H1 (cell line): ENCODE measurements around the gene NUCB1. TPM values are rescaled to one million over a fixed set of nuclear protein-coding genes. Genes with fewer than 3 reads are reported as not detected.

Experiments used
- ATF3 ChIP-seq: IDR thresholded peaks from 2 replicates; pipeline ENCODE4 v1.6.1; 2011; ENCODE audit warnings: low read depth, mild to moderate bottlenecking, low read length; ENCODE audit not compliant: insufficient read depth
- CBX5 ChIP-seq: fragments of 300-800, 300-1000 bp; sonication (generic); IDR thresholded peaks from 2 replicates; pipeline ENCODE4 v1.7.1; 2016; ENCODE audit warnings: antibody characterized with exemption, low read length, low read depth
- CHD2 ChIP-seq: IDR thresholded peaks from 2 replicates; pipeline ENCODE4 v1.6.1; 2012; ENCODE audit warnings: low read length, improper control_type of control experiment
- CTCF ChIP-seq, 3 experiments: IDR thresholded peaks; 1 replicate in 2 of 3; 2 replicates in 1 of 3; pipeline versions ENCODE4 v1.5.1 to v1.6.1; 2011; ENCODE audit warnings: low read length in 3 of 3, mild to moderate bottlenecking in 3 of 3, inconsistent platforms in 2 of 3, low read depth in 1 of 3, moderate library complexity in 1 of 3; ENCODE audit not compliant: insufficient read depth in 1 of 3; ENCODE audit errors: control extremely low read depth in 1 of 3
- EGR1 ChIP-seq: IDR thresholded peaks from 2 replicates; pipeline ENCODE4 v1.6.1; 2011; ENCODE audit warnings: low read depth, low read length, borderline replicate concordance
- EP300 ChIP-seq, 2 experiments: IDR thresholded peaks; 1 replicate in 1 of 2; 2 replicates in 1 of 2; pipeline ENCODE4 v1.6.1; 2011 to 2012; ENCODE audit warnings: low read depth in 2 of 2, low read length in 2 of 2, mild to moderate bottlenecking in 2 of 2, borderline replicate concordance in 1 of 2, inconsistent platforms in 1 of 2, moderate library complexity in 1 of 2
- HDAC2 ChIP-seq, 2 experiments: fragments of 300-600 bp in 1 of 2; sonication (generic) in 1 of 2; IDR thresholded peaks; 2 replicates each; pipeline ENCODE4 v1.6.1; 2011 to 2012; ENCODE audit warnings: low read depth in 2 of 2, low read length in 2 of 2, mild to moderate bottlenecking in 2 of 2, moderate library complexity in 2 of 2, borderline replicate concordance in 1 of 2, inconsistent platforms in 1 of 2
- HDAC6 ChIP-seq: IDR thresholded peaks from one replicate; pipeline ENCODE4 v1.7.1; 2012; ENCODE audit warnings: low read depth, mild to moderate bottlenecking, inconsistent platforms, low read length, moderate library complexity
- JUN ChIP-seq: IDR thresholded peaks from 2 replicates; pipeline ENCODE4 v1.6.1; 2011; ENCODE audit warnings: low read depth, mild to moderate bottlenecking, improper control_type of control experiment, low read length
- NRF1 ChIP-seq: IDR thresholded peaks from 2 replicates; pipeline ENCODE4 v1.6.1; 2011; ENCODE audit warnings: mild to moderate bottlenecking, low read depth, low read length, improper control_type of control experiment
- POLR2AphosphoS5 ChIP-seq: IDR thresholded peaks from 2 replicates; pipeline ENCODE4 v1.6.1; 2011; ENCODE audit warnings: low read depth, low read length
- RNF2 ChIP-seq: fragments of 200-900, 300-1000 bp; sonication (generic); IDR thresholded peaks from 2 replicates; pipeline ENCODE4 v1.7.1; 2016; ENCODE audit warnings: borderline replicate concordance, low read depth, mild to moderate bottlenecking, antibody characterized with exemption, low read length; ENCODE audit not compliant: poor library complexity, severe bottlenecking; ENCODE audit errors: missing control alignments
- RXRA ChIP-seq: IDR thresholded peaks from 2 replicates; pipeline ENCODE4 v1.6.1; 2011; ENCODE audit warnings: low read depth, mild to moderate bottlenecking, low read length, moderate library complexity; ENCODE audit not compliant: insufficient read depth
- SIN3A ChIP-seq, 2 experiments: IDR thresholded peaks in 1 of 2; conservative IDR thresholded peaks in 1 of 2; 2 replicates each; pipeline ENCODE4 v1.6.1; 2011 to 2012; ENCODE audit warnings: low read length in 2 of 2, improper control_type of control experiment in 1 of 2, low read depth in 1 of 2, mild to moderate bottlenecking in 1 of 2
- SRF ChIP-seq: IDR thresholded peaks from 2 replicates; pipeline ENCODE4 v1.6.1; 2011; ENCODE audit warnings: mild to moderate bottlenecking, low read depth, low read length, moderate library complexity
- TBP ChIP-seq: IDR thresholded peaks from 2 replicates; pipeline ENCODE4 v1.6.1; 2011; ENCODE audit warnings: low read depth, low read length, improper control_type of control experiment
- YY1 ChIP-seq: IDR thresholded peaks from 2 replicates; pipeline ENCODE4 v1.6.1; 2011; ENCODE audit warnings: low read depth, mild to moderate bottlenecking, low read length
- polyA plus RNA-seq, 7 experiments: library from polyadenylated mRNA; depleted of rRNA in 3 of 7; stranded (reverse) in 5 of 7; unstranded in 2 of 7; fragments of >200 nt in 5 of 7; fragments of 200-250 nt in 2 of 7; gene quantifications; 1 replicate in 5 of 7; 2 replicates in 1 of 7; 4 replicates in 1 of 7; pipeline versions ENCODE4 v1.2.1 to v1.2.3, GENCODE V29; 2011 to 2013; ENCODE audit warnings: missing spikeins in 2 of 7, mixed read lengths in 2 of 7
- total RNA-seq: library from RNA; stranded (reverse); fragmentation: NEBNext Ultra II Directional; extraction: Animal tissue kit (Norgen Biotek cat#: 25700); gene quantifications from 2 replicates; pipeline ENCODE4 v1.2.1, GENCODE V29; 2021

NUCB1 gene
- total and polyA plus RNA-seq, 2 of the 8 experiments (the other 6 are each of a cell fraction or from before 2014, with no cell fraction given), result 111 to 121 TPM

- no peak for TF ChIP-seq CTCF (IDR thresholded peaks at IDR 0.05; ENCODE audit: control extremely low read depth in 1 of 3, insufficient read depth in 1 of 3, low read depth in 1 of 3, low read length in 3 of 3)
- no peak for TF ChIP-seq EGR1
- TF ChIP-seq EP300 (IDR thresholded peaks at IDR 0.05; ENCODE audit: borderline replicate concordance in 1 of 2, low read depth in 2 of 2, low read length in 2 of 2), result peak in 1 of 2 experiments; percentile 65; a peak in 1 of 3 replicates
- TF ChIP-seq HDAC2 (IDR thresholded peaks at IDR 0.05; ENCODE audit: borderline replicate concordance in 1 of 2, low read depth in 2 of 2, low read length in 2 of 2), result no peak
- TF ChIP-seq POLR2AphosphoS5, result peak; percentile 52; the same call in 1 of the 2 replicates
- TF ChIP-seq YY1, result no peak
- TF ChIP-seq NRF1, result no peak
- TF ChIP-seq RNF2, result no peak
- no peak for TF ChIP-seq HDAC6
- no peak for TF ChIP-seq JUN
- TF ChIP-seq SRF, result no peak
- TF ChIP-seq SIN3A (conservative IDR thresholded peaks at IDR 0.05 in 1 of 2, IDR thresholded peaks at IDR 0.05 in 1 of 2; ENCODE audit: low read depth in 1 of 2, low read length in 2 of 2), result no peak
- TF ChIP-seq ATF3, result no peak
- TF ChIP-seq CBX5, result no peak
- peak; percentile 84 for TF ChIP-seq CHD2
- peak; percentile 54 for TF ChIP-seq TBP
- TF ChIP-seq RXRA, result no peak
These were observed 27.1 kb upstream of the NUCB1 start (continued) for GRCh38 chr19:48872884-48873475.
